Measurements from ENCODE around the gene ZYX.

- TF ChIP-seq CTCF (IDR thresholded peaks at IDR 0.05): peak; percentile 65 to 74
- TF ChIP-seq POLR2AphosphoS5 (IDR thresholded peaks at IDR 0.05): no peak
Measured at GRCh38 chr7:143416565-143417149, 35.5 kb downstream of the ZYX start.

Measured in suprapubic skin (tissue), 3 donors.